DOHH2 (cell line): ENCODE measurements around the gene SLC16A12.

ENCODE experiments used
- CTCF ChIP-seq: fragments of 200-600 bp; sonication (generic); IDR thresholded peaks from one replicate; pipeline ENCODE4 v1.5.1; 2014; ENCODE audit warnings: antibody characterized with exemption, mild to moderate bottlenecking, low read depth, low read length; ENCODE audit not compliant: poor library complexity, severe bottlenecking
- EZH2phosphoT487 ChIP-seq: fragments of 200-600 bp; sonication (generic); IDR thresholded peaks from 2 replicates; pipeline ENCODE4 v1.6.1; 2017; ENCODE audit warnings: borderline replicate concordance, mild to moderate bottlenecking, antibody characterized with exemption, low read length, moderate library complexity, mixed read lengths

GRCh38 chr10:89540420-89540949, 5.1 kb upstream of the SLC16A12 start:
- no peak for TF ChIP-seq CTCF
- no peak for TF ChIP-seq EZH2phosphoT487
